ENCODE data around the gene TMEM231. TPM values are rescaled to one million over a fixed set of nuclear protein-coding genes. Genes with fewer than 3 reads are reported as not detected.
A peak's percentile ranks its signal among the peaks of the same experiment; 100 is the strongest.

Gene TMEM231
- total RNA-seq, 4 donors from 2014 or later: 1.2 to 4.2 (median 1.9) TPM

- no peak for DNase-seq
- Histone ChIP-seq H3K4me3 (peak overlapping the region in 3 of 4 donors; percentile 38 to 64 (median 47)), H3K9me3 (no peaks in the 10 kb centered on the region), H3K27ac (no peak overlapping the region), H3K4me1 (peaks cover 9 to 17% (median 13%) of the 10 kb centered on the region in 3 donors), H3K27me3 (peaks cover 0 to 22% (median 0%) of the 10 kb centered on the region in 4 donors), H3K36me3 (no peaks in the 10 kb centered on the region)
- intact Hi-C loops (cut with DNase I): no loop called here
- TF ChIP-seq POLR2A (IDR thresholded peaks at IDR 0.05) (no peak), CTCF (IDR thresholded peaks at IDR 0.05) (no peak)
- 0 to 57% methylated on average over 1 of the region's 5 CpGs for WGBS, 2 donors
These were observed 61.9 kb downstream of the TMEM231 start for GRCh38 chr16:75494184-75494583.

- intact Hi-C loops (cut with DNase I): no loop called here
- no peak overlapping the region for H3K27ac ChIP-seq
- H3K36me3 ChIP-seq: no peaks in the 10 kb centered on the region
- H3K27me3 ChIP-seq: peaks cover 0 to 22% (median 0%) of the 10 kb centered on the region in 4 donors
- peaks cover 9 to 18% (median 13%) of the 10 kb centered on the region in 3 donors for H3K4me1 ChIP-seq
- H3K9me3 ChIP-seq: no peaks in the 10 kb centered on the region
- no peak for DNase-seq
- TF ChIP-seq POLR2A (IDR thresholded peaks at IDR 0.05) (no peak), CTCF (IDR thresholded peaks at IDR 0.05) (no peak)
- WGBS, 2 donors: no CpG with 5 or more reads among the region's 1 CpG
- H3K4me3 ChIP-seq: no peak overlapping the region
These were observed 64.2 kb downstream of the TMEM231 start for GRCh38 chr16:75491876-75492275.

- WGBS, 2 donors: 83 to 90% methylated on average over 1 to 2 of the region's 2 CpGs
- DNase-seq: no peak
- peaks cover 4 to 36% (median 10%) of the 10 kb centered on the region in 3 donors for H3K4me1 ChIP-seq
- intact Hi-C loops (cut with DNase I): no loop called here
- peaks cover 0 to under 1% (median 0%) of the 10 kb centered on the region in 4 donors for H3K27me3 ChIP-seq
- H3K9me3 ChIP-seq: no peaks in the 10 kb centered on the region
- H3K36me3 ChIP-seq: no peaks in the 10 kb centered on the region
- H3K4me3 ChIP-seq: no peak overlapping the region
- TF ChIP-seq POLR2A (IDR thresholded peaks at IDR 0.05) (no peak), CTCF (IDR thresholded peaks at IDR 0.05) (no peak)
- H3K27ac ChIP-seq: no peak overlapping the region
These were observed 67.7 kb downstream of the TMEM231 start for GRCh38 chr16:75488322-75488721.

Other genes starting within 250 kb of the TMEM231 start
- 10 to 100 TPM; 32.8 to 55.8 (median 45.7) TPM for gene CFDP1, start 122.7 kb downstream of the TMEM231 start, total RNA-seq
- gene TMEM170A, start 91.6 kb downstream of the TMEM231 start, total RNA-seq: 10 to 100 TPM; 11.6 to 19.8 (median 14.6) TPM
- gene CHST6, start 60.8 kb downstream of the TMEM231 start, total RNA-seq: 1 to 10 TPM in 3 of 4 donors, under 1 TPM in 1; 0.97 to 6.9 (median 4.2) TPM
- under 1 TPM in 1 of 4 donors, not detected in 3; 0.19 TPM for gene CHST5, start 20.1 kb downstream of the TMEM231 start, total RNA-seq
- gene GABARAPL2, start 10.1 kb upstream of the TMEM231 start, total RNA-seq: 10 to 100 TPM; 47.4 to 75.0 (median 65.2) TPM
- 10 to 100 TPM; 17.9 to 35.2 (median 25.3) TPM for gene ADAT1, start 67.0 kb upstream of the TMEM231 start, total RNA-seq
- gene KARS1, start 91.4 kb upstream of the TMEM231 start, total RNA-seq: 100 to 1,000 TPM in 3 of 4 donors, 10 to 100 TPM in 1; 85.7 to 130 (median 123) TPM
- 10 to 100 TPM; 32.8 to 42.3 (median 36.3) TPM for gene TERF2IP, start 91.5 kb upstream of the TMEM231 start, total RNA-seq
- not detected for gene CPHXL2, start 120.8 kb upstream of the TMEM231 start, total RNA-seq
- gene DUXB, start 145.2 kb upstream of the TMEM231 start, total RNA-seq: not detected
- gene CPHXL, start 170.2 kb upstream of the TMEM231 start, total RNA-seq: not detected